Type B pancreatic cell (in vitro differentiated cells): ENCODE data around the gene RGS10. TPM values are rescaled to one million over a fixed set of nuclear protein-coding genes. Genes with fewer than 3 reads are reported as not detected.

Experiments
- DNase-seq: peaks from one replicate; pipeline ENCODE4 v3.0.0; 2021; ENCODE audit warnings: mixed read lengths; ENCODE audit not compliant: unreplicated experiment; ENCODE audit errors: extremely low spot score
- H3K27ac Mint-ChIP-seq: 2 replicates; pipeline ENCODE4 v1.8.0; 2021; ENCODE audit warnings: mild to moderate bottlenecking, mixed read lengths
- H3K27me3 Mint-ChIP-seq: 2 replicates; pipeline ENCODE4 v1.8.0; 2021; ENCODE audit warnings: mixed read lengths
- H3K36me3 Mint-ChIP-seq: 2 replicates; pipeline ENCODE4 v1.8.0; 2021; ENCODE audit warnings: mixed read lengths
- H3K4me1 Mint-ChIP-seq: one replicate; pipeline ENCODE4 v1.8.0; 2021; ENCODE audit warnings: mixed read lengths; ENCODE audit not compliant: unreplicated experiment
- H3K4me3 Mint-ChIP-seq: 2 replicates; pipeline ENCODE4 v1.8.0; 2021; ENCODE audit warnings: mild to moderate bottlenecking, mixed read lengths
- H3K9me3 Mint-ChIP-seq: 2 replicates; pipeline ENCODE4 v1.8.0; 2021; ENCODE audit warnings: mixed read lengths
- total RNA-seq: library from RNA; stranded (reverse); gene quantifications from 2 replicates; pipeline ENCODE4 v1.2.1, GENCODE V29; 2021; ENCODE audit warnings: low replicate concordance
- TF ChIP-seq, protein P1 (sequence below): fragments of 200-600 bp; sonication (generic); conservative IDR thresholded peaks from 2 replicates; pipeline ENCODE4 v1.5.0; 2021; ENCODE audit warnings: antibody characterized with exemption, mild to moderate bottlenecking

RGS10 gene
- total RNA-seq, 1 donor from 2014 or later, result 10.2 TPM

DNA sequence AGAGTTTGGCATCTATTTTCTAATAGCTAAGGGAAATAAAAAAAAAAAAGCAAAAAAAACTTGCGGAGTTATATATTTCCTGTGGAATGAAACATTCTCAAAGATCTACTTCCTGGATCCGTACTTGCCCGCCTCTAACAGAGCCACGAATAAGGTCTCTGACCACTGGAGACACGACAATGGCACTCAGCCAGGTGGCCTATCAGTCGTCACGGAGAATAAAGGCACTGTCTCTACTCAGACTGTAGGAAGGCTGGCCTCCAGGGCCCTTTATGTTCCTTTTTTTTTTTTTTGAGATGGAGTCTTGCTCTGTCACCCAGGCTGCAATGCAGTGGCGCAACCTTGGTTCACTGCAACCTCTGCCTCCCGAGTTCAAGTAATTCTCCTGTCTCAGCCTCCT is 58.7 kb downstream of the RGS10 start:
- TF ChIP-seq, protein P1, sequence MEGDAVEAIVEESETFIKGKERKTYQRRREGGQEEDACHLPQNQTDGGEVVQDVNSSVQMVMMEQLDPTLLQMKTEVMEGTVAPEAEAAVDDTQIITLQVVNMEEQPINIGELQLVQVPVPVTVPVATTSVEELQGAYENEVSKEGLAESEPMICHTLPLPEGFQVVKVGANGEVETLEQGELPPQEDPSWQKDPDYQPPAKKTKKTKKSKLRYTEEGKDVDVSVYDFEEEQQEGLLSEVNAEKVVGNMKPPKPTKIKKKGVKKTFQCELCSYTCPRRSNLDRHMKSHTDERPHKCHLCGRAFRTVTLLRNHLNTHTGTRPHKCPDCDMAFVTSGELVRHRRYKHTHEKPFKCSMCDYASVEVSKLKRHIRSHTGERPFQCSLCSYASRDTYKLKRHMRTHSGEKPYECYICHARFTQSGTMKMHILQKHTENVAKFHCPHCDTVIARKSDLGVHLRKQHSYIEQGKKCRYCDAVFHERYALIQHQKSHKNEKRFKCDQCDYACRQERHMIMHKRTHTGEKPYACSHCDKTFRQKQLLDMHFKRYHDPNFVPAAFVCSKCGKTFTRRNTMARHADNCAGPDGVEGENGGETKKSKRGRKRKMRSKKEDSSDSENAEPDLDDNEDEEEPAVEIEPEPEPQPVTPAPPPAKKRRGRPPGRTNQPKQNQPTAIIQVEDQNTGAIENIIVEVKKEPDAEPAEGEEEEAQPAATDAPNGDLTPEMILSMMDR, result no peak
- Mint-ChIP-seq H3K4me3 (no peak overlapping the region), H3K27me3 (peaks cover 14% of the 10 kb centered on the region), H3K9me3 (no peaks in the 10 kb centered on the region), H3K36me3 (no peaks in the 10 kb centered on the region), H3K4me1 (peaks cover 8% of the 10 kb centered on the region), H3K27ac (no peak overlapping the region)
- DNase-seq, result no peak

DNA sequence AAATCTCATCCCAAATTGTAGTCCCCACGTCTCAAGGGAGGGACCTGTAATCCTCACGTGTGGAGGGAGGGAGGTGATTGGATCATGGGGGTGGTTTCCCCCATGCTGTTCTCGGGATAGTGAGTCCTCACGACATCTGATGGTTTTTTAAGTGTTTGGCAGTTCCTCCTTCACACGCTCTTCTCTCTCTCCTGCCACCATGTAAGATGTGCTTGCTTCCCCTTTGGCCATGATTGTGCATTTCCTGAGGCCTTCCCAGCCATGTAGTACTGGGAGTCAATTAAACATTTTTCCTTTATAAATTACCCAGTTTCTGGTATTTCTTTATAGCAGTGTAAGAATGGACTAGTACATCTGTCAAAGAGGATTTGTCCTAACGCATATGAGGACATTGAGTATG is 59.5 kb downstream of the RGS10 start:
- Mint-ChIP-seq H3K4me1 (peaks cover 9% of the 10 kb centered on the region), H3K4me3 (no peak overlapping the region), H3K27me3 (peaks cover 22% of the 10 kb centered on the region), H3K27ac (no peak overlapping the region), H3K36me3 (no peaks in the 10 kb centered on the region), H3K9me3 (no peaks in the 10 kb centered on the region)
- TF ChIP-seq, protein P1, result no peak
- DNase-seq, result no peak

DNA sequence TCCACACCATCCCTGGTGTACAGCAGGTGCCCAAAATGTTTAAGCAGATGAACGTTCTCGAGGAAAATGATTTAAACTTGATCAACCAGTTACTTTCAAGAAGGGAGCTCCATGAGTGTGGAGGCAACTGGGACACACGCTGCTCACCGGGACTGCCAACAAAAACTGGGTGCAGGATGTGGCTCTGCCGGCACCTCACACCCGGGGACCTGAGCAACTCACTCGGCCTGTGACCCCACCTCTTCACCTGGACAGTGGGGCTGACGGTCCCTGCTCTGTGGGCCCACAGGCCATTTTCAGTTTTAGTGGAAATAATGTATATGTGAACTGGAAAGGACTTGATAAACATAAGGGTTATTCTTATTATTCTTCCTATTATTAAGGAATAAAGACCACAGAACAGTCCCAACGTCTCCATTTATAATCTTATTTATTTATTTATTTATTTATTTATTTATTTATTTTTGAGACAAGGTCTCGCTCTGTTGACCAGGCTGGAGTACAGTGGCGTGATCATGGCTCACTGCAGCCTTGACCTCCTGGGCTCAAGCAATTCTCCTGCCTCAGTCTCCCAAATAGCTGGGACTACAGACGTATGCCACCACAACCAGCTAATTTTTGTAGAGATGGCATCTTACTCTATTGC is 60.6 kb downstream of the RGS10 start:
- H3K27me3 Mint-ChIP-seq, result peaks cover 33% of the 10 kb centered on the region
- H3K4me1 Mint-ChIP-seq, result peaks cover 9% of the 10 kb centered on the region
- no peak overlapping the region for H3K27ac Mint-ChIP-seq
- no peak for DNase-seq
- TF ChIP-seq, protein P1, result no peak
- no peaks in the 10 kb centered on the region for H3K9me3 Mint-ChIP-seq
- no peak overlapping the region for H3K4me3 Mint-ChIP-seq
- H3K36me3 Mint-ChIP-seq, result no peaks in the 10 kb centered on the region

DNA sequence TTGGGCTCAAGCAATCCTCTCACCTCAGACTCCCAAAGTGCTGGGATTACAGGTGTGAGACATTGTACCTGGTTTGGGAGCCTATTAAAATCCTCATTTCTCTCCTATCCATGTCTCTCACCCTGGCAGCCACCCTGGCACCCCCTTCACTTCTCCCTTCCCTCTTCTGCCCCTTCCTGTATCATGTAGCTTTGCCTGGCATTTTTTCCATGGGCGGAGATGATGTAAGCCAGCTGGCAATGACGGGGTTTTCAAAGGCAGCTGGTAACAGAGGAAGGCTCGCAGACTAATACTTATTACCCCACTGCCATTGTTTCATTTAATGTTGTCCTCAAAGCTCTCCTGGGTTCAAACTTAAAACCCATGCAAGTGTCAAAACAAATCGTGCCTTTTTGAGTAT is 61.9 kb downstream of the RGS10 start:
- Mint-ChIP-seq H3K27me3 (peaks cover 40% of the 10 kb centered on the region), H3K27ac (no peak overlapping the region), H3K4me3 (no peak overlapping the region), H3K4me1 (peaks cover 9% of the 10 kb centered on the region), H3K9me3 (no peaks in the 10 kb centered on the region), H3K36me3 (no peaks in the 10 kb centered on the region)
- no peak for DNase-seq
- TF ChIP-seq, protein P1, result no peak

DNA sequence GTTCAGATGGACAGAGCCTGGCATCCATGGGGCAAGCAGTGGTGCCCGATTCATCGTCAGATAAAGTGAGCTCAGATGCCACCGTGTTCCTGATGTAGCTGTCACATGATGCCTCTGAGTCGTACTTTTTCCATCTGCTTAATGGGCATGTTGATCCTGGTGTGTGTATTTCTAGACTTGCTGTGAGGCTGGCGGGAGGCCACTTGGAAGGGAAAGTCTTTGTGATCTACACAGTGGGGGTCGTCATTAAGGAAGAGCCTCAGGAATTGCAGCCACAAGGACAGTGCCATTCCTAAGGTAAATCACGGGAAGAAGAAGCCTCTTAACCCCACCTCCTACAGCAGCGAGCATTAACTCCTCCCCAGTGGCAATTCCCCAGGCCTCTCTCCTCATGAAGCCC is 63.0 kb downstream of the RGS10 start:
- no peak overlapping the region for H3K4me3 Mint-ChIP-seq
- H3K27me3 Mint-ChIP-seq, result peaks cover 44% of the 10 kb centered on the region
- H3K4me1 Mint-ChIP-seq, result peaks cover 9% of the 10 kb centered on the region

More for the DNA sequence above, 63.0 kb downstream of the RGS10 start:
- no peaks in the 10 kb centered on the region for H3K36me3 Mint-ChIP-seq
- TF ChIP-seq, protein P1, result no peak
- no peak overlapping the region for H3K27ac Mint-ChIP-seq
- H3K9me3 Mint-ChIP-seq, result no peaks in the 10 kb centered on the region
- DNase-seq, result no peak
